HG02588 (cell line): ENCODE data around the gene GSG1L2.

Experiments used
- ATAC-seq: cut with Tn5 transposase; IDR thresholded peaks from one replicate; pipeline ENCODE4 v1.9.1; 2021; ENCODE audit warnings: mild to moderate bottlenecking, moderate library complexity; ENCODE audit not compliant: unreplicated experiment

GSG1L2 gene

GRCh38 chr17:9821921-9822320, at the start of gene GSG1L2:
Gene GSG1L2, minus strand, starts transcription at chr17:9822079. Its CDS starts 8 bp downstream, at chr17:9822071.
- ATAC-seq = no peak

DNA sequence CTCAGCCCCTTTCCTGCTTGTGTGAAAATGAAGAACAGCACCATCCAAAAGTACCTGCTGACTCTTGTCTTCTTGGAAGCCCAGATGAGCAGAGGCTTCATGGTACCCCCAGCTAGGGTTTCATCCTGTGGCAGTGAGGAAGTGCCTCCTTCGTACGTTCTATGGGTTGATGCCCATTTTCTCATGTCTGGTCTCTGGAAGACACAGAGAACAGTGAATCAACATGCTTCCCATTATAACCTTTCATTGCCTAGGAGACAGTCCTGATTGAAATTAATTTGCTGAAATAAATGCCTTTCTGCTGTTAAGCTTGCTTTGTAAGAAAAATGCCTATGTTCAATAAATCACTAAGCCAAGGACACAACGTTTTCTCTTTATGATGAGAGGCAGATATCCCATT, 46.7 kb upstream of the GSG1L2 start:
- ATAC-seq = no peak

- no peak for ATAC-seq
Observed at GRCh38 chr17:9865586-9865985, 43.7 kb upstream of the GSG1L2 start.

DNA sequence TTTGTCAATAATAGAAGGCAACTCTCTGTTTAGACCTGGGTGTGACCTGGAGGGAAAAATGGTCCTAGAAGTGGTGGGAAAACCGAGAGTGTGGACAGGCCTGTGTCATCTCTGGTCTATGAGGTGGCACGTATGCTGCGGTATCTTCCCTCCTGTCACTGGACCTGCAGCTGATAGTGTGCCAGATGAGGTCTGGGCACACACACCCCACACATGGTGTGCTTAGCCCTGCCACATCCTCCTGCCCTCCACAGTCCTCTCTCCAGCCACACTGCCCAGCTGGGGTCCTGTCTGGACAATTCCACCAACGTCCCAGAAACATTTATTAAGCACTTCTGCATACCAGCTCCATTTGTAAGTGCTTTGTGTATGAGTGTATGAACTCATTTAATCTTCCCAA, 41.1 kb upstream of the GSG1L2 start:
- ATAC-seq = no peak

DNA sequence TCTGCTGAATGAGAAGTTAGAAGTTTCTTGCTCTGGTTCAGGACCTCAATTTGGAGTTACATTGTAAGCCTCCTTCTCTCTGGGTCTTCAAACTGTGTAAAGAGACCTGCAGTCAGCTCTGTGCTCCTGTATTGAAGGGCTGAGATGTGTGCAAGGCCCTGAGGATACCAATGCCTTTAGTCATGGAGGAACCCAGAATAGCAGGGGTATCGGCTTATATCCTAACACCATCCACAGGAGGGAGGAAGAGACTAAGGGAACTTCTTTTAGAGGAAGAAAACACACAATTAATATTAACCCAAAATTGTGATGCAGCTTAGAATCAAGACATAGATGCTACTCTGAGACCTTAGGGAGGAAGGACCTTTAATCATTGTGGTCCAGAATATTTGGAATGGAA, 40.3 kb upstream of the GSG1L2 start:
- no peak for ATAC-seq

GRCh38 chr17:9860851-9861250, 39.0 kb upstream of the GSG1L2 start:
- no peak for ATAC-seq

- no peak for ATAC-seq
Observed at GRCh38 chr17:9859781-9860180, 37.9 kb upstream of the GSG1L2 start.

DNA sequence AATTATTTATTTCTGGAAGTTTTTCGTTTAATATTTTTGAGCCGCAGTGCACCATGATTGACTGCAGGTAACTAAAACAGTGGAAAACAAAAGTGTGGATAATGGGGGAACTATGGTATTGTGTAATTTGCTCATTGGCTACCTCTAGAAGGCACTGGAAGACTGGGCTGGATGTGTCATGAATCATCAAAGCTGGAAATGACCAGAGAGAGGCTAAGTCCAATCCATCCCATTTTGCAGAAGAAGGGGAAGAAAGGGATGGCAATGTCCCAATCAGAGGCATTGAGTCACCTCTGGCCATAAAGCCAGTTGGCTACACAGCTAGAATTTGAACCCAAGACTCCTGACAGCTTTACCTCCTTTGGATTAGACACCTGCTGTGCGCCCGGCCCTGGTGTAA, 33.2 kb upstream of the GSG1L2 start:
- no peak for ATAC-seq

GRCh38 chr17:9854255-9854654, 32.4 kb upstream of the GSG1L2 start:
- no peak for ATAC-seq

- no peak for ATAC-seq
Observed at GRCh38 chr17:9850151-9850550, 28.3 kb upstream of the GSG1L2 start.

DNA sequence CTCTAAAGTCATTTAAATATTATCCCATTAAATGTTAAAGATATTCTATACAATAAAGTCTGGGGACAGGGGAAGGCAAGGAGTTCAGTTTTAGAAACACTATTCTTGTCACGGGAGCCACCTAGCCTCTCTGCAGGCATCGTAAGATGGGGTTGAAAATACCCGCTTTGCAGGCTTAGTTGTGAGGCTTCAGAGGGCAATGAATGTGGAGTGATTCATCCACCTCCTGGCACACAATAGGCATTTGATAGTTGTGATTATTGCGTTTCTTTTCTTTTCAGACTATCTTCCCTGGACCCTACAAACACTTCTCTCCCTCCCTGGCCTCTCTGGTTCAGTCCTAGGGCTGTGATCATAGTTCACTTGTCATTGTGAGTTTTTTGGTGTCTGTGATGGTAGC, 23.4 kb upstream of the GSG1L2 start:
- ATAC-seq = no peak

GRCh38 chr17:9844153-9844552, 22.3 kb upstream of the GSG1L2 start:
- ATAC-seq = no peak

- ATAC-seq = no peak
Observed at GRCh38 chr17:9843152-9844010, 21.5 kb upstream of the GSG1L2 start.

DNA sequence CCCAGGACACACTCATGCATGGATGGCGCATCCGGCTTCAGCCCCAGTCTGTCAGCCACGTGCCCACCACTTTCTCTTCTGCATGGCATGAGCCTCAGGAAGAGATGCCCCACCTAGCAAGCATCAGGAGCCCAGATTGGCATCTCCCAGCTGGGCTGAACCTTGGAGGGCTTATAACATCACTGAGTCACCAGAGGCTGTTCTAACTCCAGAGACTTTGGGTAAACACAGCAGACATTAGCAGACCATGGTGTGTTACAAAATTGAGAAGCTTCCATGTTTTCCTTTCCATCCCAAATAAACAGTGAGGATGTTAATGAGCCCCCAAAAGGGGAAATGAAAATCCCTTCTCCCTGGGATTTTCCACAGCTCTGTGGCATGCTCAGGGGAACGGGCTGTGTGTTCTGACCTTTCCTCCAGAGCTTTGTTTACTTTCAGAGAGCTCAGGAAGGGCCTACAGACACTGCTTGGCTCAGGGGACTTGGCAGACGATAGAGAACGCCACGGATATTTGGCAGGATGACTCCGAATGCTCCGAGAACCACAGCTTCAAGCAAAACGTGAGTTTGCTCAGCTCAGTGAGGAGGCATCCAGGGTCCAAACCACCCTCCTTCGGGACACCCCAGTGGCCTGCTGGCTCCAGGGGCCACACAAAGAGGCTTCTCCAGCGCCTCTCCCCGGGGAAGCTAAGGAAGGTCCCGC, 20.3 kb upstream of the GSG1L2 start:
- no peak for ATAC-seq

DNA sequence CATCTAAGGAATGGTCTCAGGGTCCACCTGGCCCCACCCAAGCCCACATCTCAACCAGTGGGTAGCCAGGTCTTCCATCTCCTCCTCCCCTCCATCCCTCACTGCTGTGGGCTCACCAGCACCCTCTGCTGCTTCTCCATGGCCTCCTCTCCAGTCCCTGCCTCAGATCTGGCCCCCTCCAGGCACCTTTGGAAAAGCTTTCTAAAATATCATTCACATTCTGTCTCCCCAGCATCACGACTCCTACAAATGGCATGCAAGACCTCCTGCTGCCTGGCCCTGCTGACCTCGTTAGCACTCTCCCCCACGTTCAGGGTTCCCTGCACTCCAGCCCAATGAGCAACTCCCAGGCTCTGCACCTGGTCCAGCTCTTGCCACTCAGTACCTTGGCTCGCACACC, 17.6 kb upstream of the GSG1L2 start:
- no peak for ATAC-seq

GRCh38 chr17:9837551-9838471, 15.9 kb upstream of the GSG1L2 start:
- ATAC-seq = no peak

- ATAC-seq = no peak
Observed at GRCh38 chr17:9833922-9834321, 12.0 kb upstream of the GSG1L2 start.

DNA sequence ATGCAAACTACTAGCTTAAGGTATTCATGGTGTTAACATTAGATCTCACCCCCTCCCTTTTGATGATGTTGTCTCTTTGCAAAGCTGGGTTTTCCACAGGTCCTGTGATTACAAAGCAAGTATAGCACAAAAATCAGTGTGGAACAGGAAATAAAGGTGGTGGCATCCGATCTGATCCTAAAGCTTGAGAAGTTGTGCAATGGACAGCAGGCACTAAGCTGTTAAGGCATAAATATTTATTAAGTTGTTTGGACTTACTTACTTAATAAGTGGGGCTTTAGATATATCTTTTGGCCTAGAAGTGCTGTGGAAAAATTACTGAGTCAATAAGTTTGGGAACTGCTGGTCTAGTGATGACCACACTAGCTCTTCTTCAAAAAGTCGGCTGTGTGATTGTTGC, 8.8 kb upstream of the GSG1L2 start:
- no peak for ATAC-seq

- no peak for ATAC-seq
Observed at GRCh38 chr17:9829343-9829742, 7.5 kb upstream of the GSG1L2 start.

GRCh38 chr17:9828296-9829295, 6.7 kb upstream of the GSG1L2 start:
- ATAC-seq = no peak
